Trophoblast cell (in vitro differentiated cells and primary cell): Measurements from ENCODE around the gene TOLLIP.

Experiments used
- DNase-seq, 2 donors: peaks; one replicate each; pipeline ENCODE4 v3.0.0-alpha.2; 2016
- H2AFZ ChIP-seq: 2 replicates; pipeline ENCODE4 v1.6.1; 2013; ENCODE audit warnings: low read length, moderate library complexity, mild to moderate bottlenecking; ENCODE audit not compliant: insufficient read depth, poor library complexity
- H2AK5ac ChIP-seq: 2 replicates; pipeline ENCODE4 v1.6.1; 2013; ENCODE audit warnings: mild to moderate bottlenecking, low read length
- H2BK120ac ChIP-seq: 2 replicates; pipeline ENCODE4 v1.6.1; 2013; ENCODE audit warnings: low read length, mild to moderate bottlenecking, moderate library complexity; ENCODE audit not compliant: insufficient read depth, poor library complexity
- H2BK12ac ChIP-seq: 2 replicates; pipeline ENCODE4 v1.6.1; 2013; ENCODE audit warnings: mild to moderate bottlenecking, low read length, moderate library complexity
- H2BK5ac ChIP-seq: 2 replicates; pipeline ENCODE4 v1.6.1; 2013; ENCODE audit warnings: low read length, low read depth, moderate library complexity, mild to moderate bottlenecking; ENCODE audit not compliant: poor library complexity
- H3K14ac ChIP-seq: 2 replicates; pipeline ENCODE4 v1.6.1; 2013; ENCODE audit warnings: mild to moderate bottlenecking, low read length
- H3K18ac ChIP-seq: 2 replicates; pipeline ENCODE4 v1.6.1; 2013; ENCODE audit warnings: mild to moderate bottlenecking, low read length
- H3K23ac ChIP-seq: 2 replicates; pipeline ENCODE4 v1.6.1; 2013; ENCODE audit warnings: low read length
- H3K27ac ChIP-seq: 2 replicates; pipeline ENCODE4 v1.5.1; 2013; ENCODE audit warnings: low read depth, mild to moderate bottlenecking, inconsistent platforms, low read length, moderate library complexity
- H3K27me3 ChIP-seq: 2 replicates; pipeline ENCODE4 v1.6.1; 2013; ENCODE audit warnings: inconsistent platforms, mild to moderate bottlenecking, low read length, moderate library complexity; ENCODE audit not compliant: insufficient read depth
- H3K36me3 ChIP-seq, 2 experiments: 1 replicate in 1 of 2; 2 replicates in 1 of 2; pipeline ENCODE4 v1.6.1; 2013; ENCODE audit warnings: low read length in 2 of 2, mild to moderate bottlenecking in 2 of 2, moderate library complexity in 1 of 2; ENCODE audit not compliant: insufficient read depth in 2 of 2, control insufficient read depth in 1 of 2
- H3K4ac ChIP-seq: 2 replicates; pipeline ENCODE4 v1.6.1; 2013; ENCODE audit warnings: low read depth, mild to moderate bottlenecking, low read length, moderate library complexity
- H3K4me1 ChIP-seq, 2 experiments: 1 replicate in 1 of 2; 2 replicates in 1 of 2; pipeline ENCODE4 v1.6.1; 2013; ENCODE audit warnings: low read length in 2 of 2, mild to moderate bottlenecking in 2 of 2, moderate library complexity in 1 of 2; ENCODE audit not compliant: insufficient read depth in 2 of 2, control insufficient read depth in 1 of 2
- H3K4me2 ChIP-seq: 2 replicates; pipeline ENCODE4 v1.6.1; 2013; ENCODE audit warnings: inconsistent platforms, mild to moderate bottlenecking, low read length, moderate library complexity
- H3K4me3 ChIP-seq: 2 replicates; pipeline ENCODE4 v1.5.1; 2013; ENCODE audit warnings: mild to moderate bottlenecking, low read depth, low read length, inconsistent platforms
- H3K79me1 ChIP-seq: one replicate; pipeline ENCODE4 v1.6.1; 2013; ENCODE audit warnings: low read length
- H3K79me2 ChIP-seq: 2 replicates; pipeline ENCODE4 v1.6.1; 2013; ENCODE audit warnings: low read length, mild to moderate bottlenecking; ENCODE audit not compliant: control insufficient read depth, insufficient read depth, poor library complexity
- H3K9ac ChIP-seq: 2 replicates; pipeline ENCODE4 v1.6.1; 2013; ENCODE audit warnings: mild to moderate bottlenecking, low read length
- H3K9me3 ChIP-seq: 2 replicates; pipeline ENCODE4 v1.6.1; 2013; ENCODE audit warnings: low read depth, mild to moderate bottlenecking, control low read depth, inconsistent platforms, low read length; ENCODE audit not compliant: insufficient read depth
- H4K12ac ChIP-seq: 2 replicates; pipeline ENCODE4 v1.6.1; 2013; ENCODE audit warnings: low read depth, mild to moderate bottlenecking, low read length, moderate library complexity
- H4K8ac ChIP-seq: 2 replicates; pipeline ENCODE4 v1.6.1; 2013; ENCODE audit warnings: low read depth, mild to moderate bottlenecking, low read length, moderate library complexity
- H4K91ac ChIP-seq: one replicate; pipeline ENCODE4 v1.6.1; 2013; ENCODE audit warnings: low read depth, mild to moderate bottlenecking, low read length, moderate library complexity
- WGBS: extraction: QIAGEN DNeasy Blood & Tissue Kit; methylation state at CpG from one replicate; pipeline ENCODE4 v1.1.7; 2013; ENCODE audit warnings: missing lambda C conversion rate; ENCODE audit not compliant: insufficient read length, insufficient coverage; ENCODE audit errors: extremely low coverage; 5-methylcytosine and 5-hydroxymethylcytosine counted together

The TOLLIP gene

DNA sequence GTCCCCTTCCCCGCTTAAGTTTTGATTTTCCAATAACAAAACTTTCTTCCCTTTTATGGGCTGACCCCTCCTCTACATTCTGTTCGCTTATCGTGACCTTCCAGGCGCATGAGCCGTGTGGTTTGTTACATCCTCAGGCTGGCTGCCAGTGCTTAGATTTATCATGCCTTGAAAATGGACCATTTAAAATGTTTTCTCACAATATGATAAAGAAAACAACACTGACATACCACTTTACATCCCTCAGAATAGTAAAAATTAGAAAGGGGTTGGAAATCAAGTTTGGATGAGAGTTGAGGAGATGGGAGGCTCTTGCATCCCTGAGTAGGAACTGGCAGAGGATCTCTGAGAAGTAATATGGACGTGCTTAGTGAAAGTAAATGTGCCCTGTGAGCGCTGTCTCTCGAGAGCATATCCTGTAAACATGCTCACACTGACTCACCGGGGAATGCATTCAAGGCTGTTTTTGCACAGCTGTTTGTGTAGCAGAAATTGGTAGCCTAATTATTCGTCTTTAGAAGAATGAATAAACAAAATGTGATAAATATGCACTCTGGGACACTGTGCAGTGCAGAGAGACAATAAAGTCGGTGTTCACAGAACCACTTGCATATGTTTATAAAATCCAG, 17.1 kb upstream of the TOLLIP start:
- Histone ChIP-seq H2BK12ac (no peak overlapping the region), H3K14ac (no peak overlapping the region), H3K9ac (no peak overlapping the region), H2AK5ac (no peak overlapping the region), H3K27ac (no peak overlapping the region), H2BK120ac (no peak overlapping the region), H3K27me3 (no peaks in the 10 kb centered on the region), H3K23ac (no peak overlapping the region), H3K79me2 (no peaks in the 10 kb centered on the region), H3K4me1 (no peaks in the 10 kb centered on the region), H3K18ac (no peak overlapping the region), H4K8ac (no peak overlapping the region), H2AFZ (no peak overlapping the region), H3K4ac (no peak overlapping the region), H3K4me3 (no peak overlapping the region), H3K36me3 (no peaks in the 10 kb centered on the region), H4K12ac (no peak overlapping the region), H2BK5ac (no peak overlapping the region), H3K4me2 (no peak overlapping the region), H3K9me3 (peaks cover 3% of the 10 kb centered on the region), H3K79me1 (no peaks in the 10 kb centered on the region), H4K91ac (no peak overlapping the region)
- no CpG with 5 or more reads among the region's 11 CpGs for WGBS
- DNase-seq: no peak

- H3K9ac ChIP-seq: no peak overlapping the region
- no peak overlapping the region for H4K8ac ChIP-seq
- no peak overlapping the region for H2BK5ac ChIP-seq
- H4K12ac ChIP-seq: no peak overlapping the region
- no peak overlapping the region for H3K4me3 ChIP-seq
- no peaks in the 10 kb centered on the region for H3K79me2 ChIP-seq
- H2BK120ac ChIP-seq: no peak overlapping the region
- peaks cover 3% of the 10 kb centered on the region for H3K9me3 ChIP-seq
- H3K4me1 ChIP-seq: no peaks in the 10 kb centered on the region
- H3K18ac ChIP-seq: no peak overlapping the region
- no peak for DNase-seq
- no peak overlapping the region for H3K23ac ChIP-seq
- no peak overlapping the region for H4K91ac ChIP-seq
- no peaks in the 10 kb centered on the region for H3K36me3 ChIP-seq
- H2AFZ ChIP-seq: no peak overlapping the region
- no peak overlapping the region for H2BK12ac ChIP-seq
- no peaks in the 10 kb centered on the region for H3K27me3 ChIP-seq
- H3K4ac ChIP-seq: no peak overlapping the region
- H3K4me2 ChIP-seq: no peak overlapping the region
- no CpG with 5 or more reads among the region's 3 CpGs for WGBS
- no peaks in the 10 kb centered on the region for H3K79me1 ChIP-seq
- H2AK5ac ChIP-seq: no peak overlapping the region
- no peak overlapping the region for H3K14ac ChIP-seq
- H3K27ac ChIP-seq: no peak overlapping the region
These were observed 14.3 kb upstream of the TOLLIP start for GRCh38 chr11:1323774-1324173.

GRCh38 chr11:1317993-1318392, 8.6 kb upstream of the TOLLIP start:
- no peak overlapping the region for H4K12ac ChIP-seq

DNA sequence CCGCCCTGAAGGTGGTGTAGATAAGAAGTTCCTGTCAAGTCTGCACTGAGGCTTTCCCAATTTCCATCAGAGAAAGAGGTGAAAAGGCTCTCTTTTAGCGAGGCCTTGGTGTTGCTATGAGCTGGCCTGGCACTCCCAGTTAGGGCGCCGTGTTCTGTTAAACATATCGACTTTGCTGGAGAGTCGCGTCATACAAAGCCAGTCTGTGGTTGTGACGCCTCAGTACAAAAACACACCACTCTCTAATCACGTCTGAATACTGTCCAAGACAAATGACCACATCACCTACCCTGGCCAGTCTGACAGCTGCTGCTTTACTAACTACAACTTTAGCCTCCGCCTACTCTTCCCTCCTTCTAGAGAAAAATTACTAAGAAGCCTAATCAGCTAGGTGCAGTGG, 8.0 kb upstream of the TOLLIP start:
- Histone ChIP-seq H3K36me3 (no peaks in the 10 kb centered on the region), H4K91ac (no peak overlapping the region), H3K79me2 (no peaks in the 10 kb centered on the region), H3K14ac (no peak overlapping the region), H3K4me2 (no peak overlapping the region), H3K27me3 (no peaks in the 10 kb centered on the region), H4K12ac (no peak overlapping the region), H3K79me1 (no peaks in the 10 kb centered on the region), H2BK12ac (no peak overlapping the region), H3K23ac (no peak overlapping the region), H3K4me1 (no peaks in the 10 kb centered on the region), H3K9me3 (no peaks in the 10 kb centered on the region), H3K4me3 (no peak overlapping the region), H2BK120ac (no peak overlapping the region), H4K8ac (no peak overlapping the region), H3K9ac (no peak overlapping the region), H2BK5ac (no peak overlapping the region), H3K27ac (no peak overlapping the region), H3K4ac (no peak overlapping the region), H2AFZ (no peak overlapping the region), H2AK5ac (no peak overlapping the region), H3K18ac (no peak overlapping the region)
- no CpG with 5 or more reads among the region's 10 CpGs for WGBS
- no peak for DNase-seq

More at GRCh38 chr11:1317993-1318392, 8.6 kb upstream of the TOLLIP start:
- H3K27me3 ChIP-seq: no peaks in the 10 kb centered on the region
- H3K9me3 ChIP-seq: no peaks in the 10 kb centered on the region
- no peak overlapping the region for H3K4me3 ChIP-seq
- no peak overlapping the region for H2BK12ac ChIP-seq
- H3K4ac ChIP-seq: no peak overlapping the region
- H2BK5ac ChIP-seq: no peak overlapping the region
- no peak overlapping the region for H3K18ac ChIP-seq
- H4K91ac ChIP-seq: no peak overlapping the region
- H2AFZ ChIP-seq: no peak overlapping the region
- H2AK5ac ChIP-seq: no peak overlapping the region
- DNase-seq: no peak
- H3K27ac ChIP-seq: no peak overlapping the region
- no peak overlapping the region for H3K14ac ChIP-seq
- H3K4me2 ChIP-seq: no peak overlapping the region
- H3K79me1 ChIP-seq: no peaks in the 10 kb centered on the region
- no peaks in the 10 kb centered on the region for H3K36me3 ChIP-seq
- H3K79me2 ChIP-seq: no peaks in the 10 kb centered on the region
- no peak overlapping the region for H3K23ac ChIP-seq
- no peak overlapping the region for H3K9ac ChIP-seq
- WGBS: no CpG with 5 or more reads among the region's 8 CpGs
- no peaks in the 10 kb centered on the region for H3K4me1 ChIP-seq
- H4K8ac ChIP-seq: no peak overlapping the region
- no peak overlapping the region for H2BK120ac ChIP-seq
